Uterus (tissue), 4 donors: ENCODE data around the gene APBB3. TPM values are rescaled to one million over a fixed set of nuclear protein-coding genes. Genes with fewer than 3 reads are reported as not detected.
"Not testable (repeated sequence)": the region's sequence is repeated elsewhere in the genome, so short reads cannot be mapped to it uniquely, and the experiment has no call there.

ENCODE experiments used
- DNase-seq, 2 donors: peaks; one replicate each; pipeline ENCODE4 v3.0.0-alpha.2; 2019 to 2020
- H3K27ac ChIP-seq, 2 donors: fragments of 200-600 bp; sonication (generic); 1 replicate in 1 of 2; 2 replicates in 1 of 2; pipeline ENCODE4 v1.5.1; 2016 to 2018
- H3K27me3 ChIP-seq, 2 donors: fragments of 200-600 bp; sonication (generic); one replicate each; pipeline ENCODE4 v1.5.1; 2018 to 2019; ENCODE audit warnings: control low read depth in 1 of 2
- H3K36me3 ChIP-seq, 2 donors: fragments of 200-600 bp; sonication (generic); one replicate each; pipeline ENCODE4 v1.5.1; 2019; ENCODE audit warnings: control low read depth in 1 of 2
- H3K4me1 ChIP-seq, 2 donors: fragments of 200-600 bp; sonication (generic); one replicate each; pipeline ENCODE4 v1.5.1; 2018 to 2019; ENCODE audit warnings: control low read depth in 1 of 2
- H3K4me3 ChIP-seq, 2 donors: fragments of 200-600 bp; sonication (generic); 1 replicate in 1 of 2; 2 replicates in 1 of 2; pipeline ENCODE4 v1.5.1; 2018 to 2019; ENCODE audit warnings: mild to moderate bottlenecking in 1 of 2
- H3K9me3 ChIP-seq, 2 donors: fragments of 200-600 bp; sonication (generic); one replicate each; pipeline ENCODE4 v1.5.1; 2019; ENCODE audit warnings: control low read depth in 1 of 2
- CTCF ChIP-seq, 4 experiments: fragments of 200-600 bp in 2 of 4; fragments of 450-650 bp in 2 of 4; sonication (generic) in 2 of 4; IDR thresholded peaks; one replicate each; pipeline ENCODE4 v1.5.1; 2016 to 2019; ENCODE audit warnings: antibody characterized with exemption in 4 of 4, mild to moderate bottlenecking in 2 of 4, moderate library complexity in 1 of 4
- POLR2A ChIP-seq, 2 donors: fragments of 450-650 bp; IDR thresholded peaks; one replicate each; pipeline ENCODE4 v1.6.1; 2016; ENCODE audit warnings: antibody characterized with exemption in 2 of 2, mild to moderate bottlenecking in 1 of 2, moderate library complexity in 1 of 2
- intact Hi-C: fragments of 100-400 bp; cut with DNase I; formaldehyde crosslinking; loops from one replicate; pipeline ENCODE4 v1.15.1; 2023; ENCODE audit warnings: low total_unique reads
- total RNA-seq, 4 donors: library from RNA; depleted of rRNA in 3 of 4; stranded (reverse); fragments of >200 nt in 3 of 4; gene quantifications; one replicate each; pipeline versions ENCODE4 v1.1.0 to v1.2.4, GENCODE V29; 2014 to 2023
- donor health status: DM: yes; HTN: yes; CAD: no.

APBB3 gene
- total RNA-seq, 4 donors from 2014 or later: 6.5 to 54.7 (median 27.4) TPM

- intact Hi-C loops: no loop called here
- Histone ChIP-seq H3K4me3 (no peak overlapping the region), H3K27me3 (no peaks in the 10 kb centered on the region), H3K27ac (no peak overlapping the region), H3K4me1 (no peaks in the 10 kb centered on the region), H3K36me3 (no peaks in the 10 kb centered on the region), H3K9me3 (no peaks in the 10 kb centered on the region)
- TF ChIP-seq POLR2A (IDR thresholded peaks at IDR 0.05): no peak
- TF ChIP-seq CTCF (IDR thresholded peaks at IDR 0.05): no peak
- DNase-seq: no peak
Observed at GRCh38 chr5:140605879-140606278, 41.5 kb upstream of the APBB3 start.

GRCh38 chr5:140603734-140604133 is 39.3 kb upstream of the APBB3 start:
- Histone ChIP-seq H3K4me3 (no peak overlapping the region), H3K9me3 (no peaks in the 10 kb centered on the region), H3K27ac (no peak overlapping the region), H3K27me3 (no peaks in the 10 kb centered on the region), H3K4me1 (no peaks in the 10 kb centered on the region), H3K36me3 (no peaks in the 10 kb centered on the region)
- no peak for DNase-seq
- intact Hi-C loops: no loop called here
- TF ChIP-seq CTCF (IDR thresholded peaks at IDR 0.05) (no peak), POLR2A (IDR thresholded peaks at IDR 0.05) (no peak)

- H3K36me3 ChIP-seq, H3K9me3 ChIP-seq, H3K4me1 ChIP-seq, DNase-seq, H3K27me3 ChIP-seq, H3K4me3 ChIP-seq, intact Hi-C loops, H3K27ac ChIP-seq: not testable (repeated sequence)
Observed at GRCh38 chr5:140603446-140603698, 39.0 kb upstream of the APBB3 start.

GRCh38 chr5:140602147-140602546 is 37.7 kb upstream of the APBB3 start:
- no peak for DNase-seq
- TF ChIP-seq CTCF (IDR thresholded peaks at IDR 0.05) (no peak), POLR2A (IDR thresholded peaks at IDR 0.05) (no peak)

GRCh38 chr5:140600096-140600495 is 35.7 kb upstream of the APBB3 start:
- TF ChIP-seq POLR2A (IDR thresholded peaks at IDR 0.05): no peak
- no peak for TF ChIP-seq CTCF (IDR thresholded peaks at IDR 0.05)
- H3K27ac ChIP-seq: no peak overlapping the region
- intact Hi-C loops: no loop called here
- no peaks in the 10 kb centered on the region for H3K9me3 ChIP-seq
- no peak for DNase-seq
- H3K27me3 ChIP-seq: no peaks in the 10 kb centered on the region
- H3K36me3 ChIP-seq: no peaks in the 10 kb centered on the region
- H3K4me1 ChIP-seq: no peaks in the 10 kb centered on the region
- H3K4me3 ChIP-seq: no peak overlapping the region

More at GRCh38 chr5:140602147-140602546, 37.7 kb upstream of the APBB3 start:
- intact Hi-C loops: no loop called here
- Histone ChIP-seq H3K4me1 (no peaks in the 10 kb centered on the region), H3K4me3 (no peak overlapping the region), H3K27me3 (no peaks in the 10 kb centered on the region), H3K27ac (no peak overlapping the region), H3K36me3 (no peaks in the 10 kb centered on the region), H3K9me3 (no peaks in the 10 kb centered on the region)

- TF ChIP-seq POLR2A (IDR thresholded peaks at IDR 0.05) (no peak), CTCF (IDR thresholded peaks at IDR 0.05) (no peak)
- no peak for DNase-seq
- H3K27me3 ChIP-seq: no peaks in the 10 kb centered on the region
- H3K36me3 ChIP-seq: no peaks in the 10 kb centered on the region
- intact Hi-C loops: no loop called here
- H3K4me1 ChIP-seq: no peaks in the 10 kb centered on the region
- H3K9me3 ChIP-seq: no peaks in the 10 kb centered on the region
- no peak overlapping the region for H3K4me3 ChIP-seq
- no peak overlapping the region for H3K27ac ChIP-seq
Observed at GRCh38 chr5:140598836-140599235, 34.4 kb upstream of the APBB3 start.
